Colon (tissue), 2 donors: Measurements from ENCODE around the gene METTL25B.

ENCODE experiments used
- FAIRE-seq: peaks from 2 replicates; lab custom pipeline; 2012; peaks lifted over from hg19 to GRCh38; lab: Jason Lieb, UNC
- donor health status: control.
- donor health status: control.

METTL25B gene

GRCh38 chr1:156726549-156727226 lies 1.6 kb upstream of the METTL25B start:
- FAIRE-seq = no peak

GRCh38 chr1:156727492-156727891 lies 777 bp upstream of the METTL25B start:
- no peak for FAIRE-seq

- FAIRE-seq = no peak
Observed at GRCh38 chr1:156728599-156729462, 562 bp downstream of the METTL25B start, which contains the start of gene ISG20L2. Gene ISG20L2 (minus strand): TSS chr1:156728766. CDS start chr1:156727652, 1,114 bp downstream.

DNA sequence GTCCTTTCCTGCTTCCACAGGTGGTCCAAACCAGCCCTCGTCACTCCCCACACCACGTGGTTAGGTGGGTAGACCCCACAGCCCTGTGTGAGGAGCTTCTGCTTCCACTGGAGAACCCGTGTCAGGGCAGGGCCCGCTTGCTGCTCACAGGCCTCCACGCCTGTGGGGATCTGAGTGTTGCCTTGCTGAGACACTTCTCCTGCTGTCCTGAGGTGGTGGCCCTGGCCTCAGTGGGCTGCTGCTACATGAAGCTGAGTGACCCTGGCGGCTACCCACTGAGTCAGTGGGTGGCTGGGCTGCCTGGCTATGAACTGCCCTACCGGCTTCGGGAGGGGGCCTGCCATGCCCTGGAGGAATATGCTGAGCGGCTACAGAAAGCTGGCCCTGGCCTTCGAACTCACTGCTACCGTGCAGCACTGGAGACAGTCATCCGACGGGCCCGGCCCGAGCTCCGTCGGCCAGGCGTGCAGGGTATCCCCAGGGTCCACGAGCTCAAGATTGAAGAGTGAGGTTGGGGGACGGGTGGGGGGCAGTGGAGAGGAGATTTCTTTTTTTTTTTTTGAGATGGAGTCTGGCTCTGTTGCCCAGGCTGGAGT lies 5.8 kb downstream of the METTL25B start:
- no peak for FAIRE-seq

DNA sequence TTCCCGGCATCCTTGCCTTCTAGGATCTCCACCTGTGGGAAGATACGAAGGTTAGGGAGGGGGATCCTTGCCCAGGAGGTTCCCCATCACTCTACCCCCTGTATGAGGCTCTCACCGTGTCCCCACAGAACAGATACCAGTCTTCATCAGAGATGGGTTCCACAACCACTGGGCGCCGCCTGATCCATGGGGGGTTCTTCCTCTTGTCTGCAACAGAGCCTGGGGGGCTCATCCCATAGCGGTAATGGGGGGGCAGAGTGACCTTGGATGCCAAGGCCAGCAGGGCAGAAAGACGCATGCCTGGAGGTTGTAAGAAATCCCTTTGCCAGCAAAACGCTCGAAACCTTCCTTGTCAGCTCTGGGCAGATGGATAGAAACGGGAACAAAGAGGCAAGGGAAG lies 10.1 kb downstream of the METTL25B start:
- FAIRE-seq = no peak

DNA sequence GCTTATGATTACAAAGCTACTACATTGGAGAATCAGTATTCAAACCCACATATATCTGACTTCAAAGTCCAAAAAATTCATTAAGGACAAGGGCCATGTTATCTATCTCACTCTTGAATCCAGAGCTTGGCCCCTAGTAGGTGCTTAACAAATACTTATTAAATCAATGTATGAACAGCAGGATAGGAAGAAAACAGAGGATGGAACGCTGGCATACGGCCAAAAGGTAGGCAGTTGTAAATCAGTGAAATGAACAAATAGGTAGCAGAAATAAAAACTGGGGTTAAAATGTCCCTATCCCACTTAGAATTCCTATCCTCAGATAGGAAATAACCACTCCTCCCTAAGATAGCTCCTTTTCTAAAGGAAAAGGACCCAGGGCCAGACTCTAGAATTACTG lies 10.6 kb downstream of the METTL25B start:
- no peak for FAIRE-seq

DNA sequence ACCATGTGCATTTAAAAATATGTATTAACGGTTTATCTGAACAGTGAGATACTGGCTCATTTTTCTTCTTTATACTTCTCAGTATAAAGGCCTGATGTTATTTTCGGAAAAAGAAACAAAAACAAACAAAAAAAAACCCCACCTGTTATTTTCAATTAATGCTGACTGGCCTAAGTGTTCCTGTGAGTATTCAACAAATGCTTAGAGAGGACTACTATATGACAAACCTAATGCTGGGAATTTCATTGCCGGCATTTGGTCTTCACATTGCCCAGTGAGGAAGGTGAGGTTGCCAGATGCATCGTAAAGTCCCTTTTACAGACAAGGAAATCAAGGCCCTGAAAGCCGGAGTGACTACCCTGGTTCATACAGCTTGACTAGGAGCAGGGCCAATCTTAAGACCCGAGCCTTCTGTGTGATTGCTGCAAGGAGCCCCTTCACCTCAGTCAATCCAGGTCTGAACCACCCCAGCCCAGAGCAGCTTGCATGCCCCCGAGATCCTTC lies 12.0 kb downstream of the METTL25B start:
- no peak for FAIRE-seq

GRCh38 chr1:156740741-156741480 lies 12.6 kb downstream of the METTL25B start, which contains the start of gene MRPL24:
Gene MRPL24 (minus strand): TSS chr1:156741088. CDS start chr1:156738704, 2,384 bp downstream.
- peak; percentile 73 for FAIRE-seq

DNA sequence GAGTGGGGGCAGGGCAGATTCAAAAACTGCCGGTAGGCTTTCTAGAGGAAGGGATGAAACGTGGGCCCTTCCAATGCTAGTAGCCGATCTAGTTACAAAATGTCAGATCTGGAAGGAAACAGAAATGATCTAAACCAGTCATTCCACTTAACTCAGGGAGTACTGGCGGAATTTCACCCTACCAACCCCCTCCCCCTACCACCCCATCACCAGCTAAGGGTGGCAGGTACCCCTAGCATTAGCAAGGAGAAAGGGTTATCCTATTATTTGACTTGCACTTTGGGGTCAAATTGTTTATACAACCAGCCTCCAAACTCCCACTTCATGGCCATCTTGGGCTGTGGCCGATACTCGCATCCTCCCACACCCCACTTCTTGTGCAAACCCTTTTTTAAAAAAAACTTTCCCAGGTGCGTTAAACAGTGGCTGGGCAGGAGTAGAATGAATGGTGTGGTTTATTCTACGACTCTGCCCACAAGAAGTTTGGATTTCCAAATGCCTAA lies 13.3 kb downstream of the METTL25B start:
- no peak for FAIRE-seq

GRCh38 chr1:156742017-156742416 lies 13.7 kb downstream of the METTL25B start:
- FAIRE-seq = no peak

GRCh38 chr1:156742801-156743200 lies 14.5 kb downstream of the METTL25B start:
- no peak for FAIRE-seq

DNA sequence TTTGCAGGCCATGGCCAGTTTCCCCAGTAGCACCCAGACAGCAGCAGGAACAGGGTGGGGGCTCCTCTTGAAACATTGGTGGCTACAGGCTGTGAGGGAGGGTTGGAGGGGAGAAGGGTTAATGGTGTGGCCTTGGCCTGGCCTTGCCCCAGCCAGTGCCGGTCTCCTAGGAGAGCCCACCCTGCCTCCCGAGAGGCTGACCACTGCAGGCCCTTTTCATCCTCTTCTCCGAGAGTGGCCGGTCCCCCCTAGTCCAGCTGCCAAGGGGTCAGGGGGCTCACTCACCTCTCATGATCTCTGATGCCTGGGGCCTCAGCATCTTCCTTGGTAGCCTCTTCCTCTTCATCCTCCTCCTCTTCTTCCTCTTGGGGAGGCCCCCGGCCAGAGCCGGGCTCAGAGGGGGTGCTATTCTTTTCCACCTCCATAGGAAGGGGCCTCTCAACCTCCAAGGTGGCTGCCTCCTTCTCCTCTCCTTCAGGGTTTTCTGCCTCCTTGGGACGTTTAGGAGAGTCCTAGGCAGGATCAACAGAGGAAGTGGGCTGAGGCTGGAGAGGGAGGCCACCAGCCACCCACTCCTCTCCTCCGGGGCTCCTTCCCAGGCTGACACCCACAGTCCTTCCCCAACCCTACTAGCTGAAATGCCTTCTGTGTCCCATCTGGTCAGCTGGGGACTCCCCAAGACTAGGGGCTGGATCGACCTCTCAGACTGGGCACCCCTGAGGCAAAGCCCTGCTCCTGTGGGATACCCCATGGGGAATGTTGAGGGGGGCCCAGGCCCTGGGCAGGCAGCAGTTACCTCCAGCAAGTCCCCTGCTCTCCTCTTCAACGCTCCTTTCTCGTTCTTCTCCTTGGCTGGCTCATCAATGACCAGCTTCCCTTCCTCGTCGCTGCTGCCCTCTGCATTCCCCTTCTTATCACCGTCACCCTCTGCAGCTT lies 15.4 kb downstream of the METTL25B start:
- FAIRE-seq = no peak

DNA sequence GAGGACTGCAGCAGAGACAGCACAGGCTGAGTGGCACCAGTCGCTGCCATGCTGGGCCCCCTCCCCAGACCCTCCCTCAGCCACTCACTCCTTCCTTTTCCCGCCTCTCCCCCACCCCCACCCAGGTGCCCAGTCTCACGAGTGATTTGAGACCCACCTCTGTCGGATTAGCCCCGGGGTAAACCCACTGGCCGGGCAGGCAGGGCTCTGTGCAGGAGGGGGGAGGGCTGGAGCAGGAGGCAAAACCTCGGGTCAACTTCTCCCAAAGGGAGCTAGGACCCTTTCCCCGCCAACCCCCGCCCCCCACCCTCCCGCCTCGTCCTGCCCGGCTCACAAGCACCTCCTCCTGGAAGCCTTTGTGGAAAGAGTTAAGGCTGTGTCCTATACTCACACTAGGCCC lies 16.1 kb downstream of the METTL25B start:
- FAIRE-seq = no peak

DNA sequence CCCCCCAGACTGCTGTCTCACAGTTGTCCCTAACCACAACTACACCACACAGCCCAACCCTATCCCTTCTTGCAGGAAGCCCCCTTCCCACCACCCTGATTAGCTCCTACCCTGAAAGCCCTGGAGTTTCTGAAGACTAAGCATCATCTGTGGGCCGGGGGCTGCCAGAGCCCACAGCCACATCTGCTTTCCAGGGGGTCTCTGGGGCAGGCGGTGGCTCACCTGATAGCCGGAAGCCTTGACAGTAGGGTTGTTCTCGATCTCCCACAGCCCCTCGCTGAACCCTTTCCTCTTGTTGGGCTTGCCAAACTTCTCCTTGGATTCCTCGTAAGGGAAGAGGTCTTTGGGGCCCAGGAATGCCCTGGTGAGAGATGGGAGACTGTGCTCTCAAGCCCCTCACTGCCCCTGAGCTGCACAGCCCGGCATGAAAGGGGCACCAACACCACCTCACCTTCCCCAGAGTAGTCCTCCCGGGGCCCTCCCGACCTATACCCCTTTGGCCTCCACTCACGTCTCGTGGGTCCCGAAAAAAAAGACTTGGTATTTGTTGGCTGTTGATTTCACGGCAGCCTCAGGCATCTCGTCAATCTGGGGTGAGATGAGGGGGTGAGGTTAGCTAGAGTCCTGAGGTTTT lies 16.6 kb downstream of the METTL25B start:
- FAIRE-seq = no peak

- no peak for FAIRE-seq
Observed at GRCh38 chr1:156745881-156746280, 17.6 kb downstream of the METTL25B start.

- FAIRE-seq = no peak
Observed at GRCh38 chr1:156746406-156746727, 18.1 kb downstream of the METTL25B start.

DNA sequence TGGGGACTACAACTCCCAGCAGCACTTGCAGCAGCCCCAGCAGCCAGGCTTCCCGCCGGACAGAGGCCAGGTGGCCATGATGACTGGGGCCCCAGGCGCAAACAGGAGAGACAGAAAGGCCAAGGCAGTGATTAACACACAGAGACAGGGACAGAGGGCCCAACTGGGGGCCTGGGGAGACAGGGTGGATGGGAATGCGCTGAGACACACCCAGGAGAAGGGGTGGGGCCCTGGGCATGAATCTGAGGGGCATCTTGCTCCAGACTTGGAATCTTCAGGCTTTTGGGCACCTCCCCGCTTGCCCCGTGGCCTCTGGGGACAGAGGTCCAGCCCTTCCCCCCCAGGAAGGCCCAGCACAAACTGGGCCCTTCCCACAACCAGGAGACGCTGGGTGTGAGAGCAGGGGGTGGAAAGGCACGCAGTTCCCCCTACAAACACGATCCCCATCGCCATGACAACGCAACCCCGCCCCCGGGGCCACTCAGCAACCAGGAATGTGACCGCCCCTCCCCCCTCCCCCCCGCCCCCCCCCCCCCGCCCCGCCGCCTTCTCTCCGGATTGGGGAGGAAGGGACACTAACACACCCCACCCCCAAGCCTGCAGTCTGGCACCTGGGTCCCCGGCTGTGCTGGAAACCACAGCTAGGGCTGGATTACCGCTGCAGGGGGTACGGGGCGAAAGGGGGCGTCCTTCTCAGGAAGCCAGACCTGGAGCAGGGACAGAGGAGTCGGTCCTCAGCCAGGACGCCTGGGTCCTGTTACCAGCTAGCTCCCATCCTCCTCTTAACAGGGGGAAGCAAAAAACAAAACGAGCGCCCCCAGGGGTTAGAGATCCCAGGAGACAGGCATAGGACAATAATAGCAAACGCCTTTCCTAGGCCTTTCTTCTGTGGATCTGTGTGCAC lies 18.7 kb downstream of the METTL25B start:
- no peak for FAIRE-seq

DNA sequence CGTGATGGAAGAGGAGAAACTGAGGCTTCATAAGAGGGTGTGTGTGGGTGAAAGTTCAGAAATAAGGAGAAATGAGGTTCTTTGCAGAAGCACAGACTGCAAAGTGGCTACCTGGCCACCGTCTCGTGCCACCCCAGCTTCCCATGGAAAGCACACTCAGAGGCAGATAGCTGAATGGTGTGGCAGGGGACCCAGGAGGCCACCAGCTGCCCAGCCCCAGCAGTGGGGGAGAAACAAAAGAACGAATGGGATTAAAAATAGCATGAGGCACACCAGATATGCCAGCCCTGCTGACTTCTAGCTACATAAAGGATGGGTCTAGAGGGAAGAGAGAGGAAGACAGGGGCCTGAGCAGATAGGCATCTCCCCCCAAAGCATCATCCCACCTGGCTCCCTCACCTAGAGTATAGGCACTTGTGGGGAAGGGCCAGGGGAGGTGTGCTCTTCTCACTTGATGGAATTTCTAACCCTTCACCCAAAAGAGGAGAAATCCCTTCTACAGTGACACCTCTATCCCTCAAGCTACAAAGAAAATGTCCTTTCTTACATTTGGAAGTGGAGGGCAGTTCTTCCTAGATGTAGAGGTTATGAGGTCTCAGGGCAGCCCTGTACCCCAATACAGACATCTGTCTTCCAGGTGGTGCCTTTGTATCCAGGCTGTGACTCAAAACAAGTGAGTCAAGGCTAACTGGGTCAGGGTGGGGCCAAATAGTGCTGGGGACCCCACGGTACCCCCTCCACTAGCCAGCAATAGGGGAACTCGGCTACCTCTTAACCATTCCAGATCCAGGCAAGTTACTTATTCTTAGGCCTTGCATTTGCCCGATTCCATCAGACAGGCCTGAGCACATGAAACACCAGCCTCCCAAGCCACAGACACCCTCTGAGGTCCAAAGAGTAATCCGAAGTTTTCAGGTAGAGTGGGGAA lies 19.7 kb downstream of the METTL25B start:
- FAIRE-seq = no peak
